HG02884 (cell line): ENCODE measurements around the gene ANAPC13.

Experiments
- ATAC-seq: cut with Tn5 transposase; IDR thresholded peaks from one replicate; pipeline ENCODE4 v1.9.1; 2021; ENCODE audit warnings: mild to moderate bottlenecking, moderate library complexity; ENCODE audit not compliant: unreplicated experiment

Gene ANAPC13

DNA sequence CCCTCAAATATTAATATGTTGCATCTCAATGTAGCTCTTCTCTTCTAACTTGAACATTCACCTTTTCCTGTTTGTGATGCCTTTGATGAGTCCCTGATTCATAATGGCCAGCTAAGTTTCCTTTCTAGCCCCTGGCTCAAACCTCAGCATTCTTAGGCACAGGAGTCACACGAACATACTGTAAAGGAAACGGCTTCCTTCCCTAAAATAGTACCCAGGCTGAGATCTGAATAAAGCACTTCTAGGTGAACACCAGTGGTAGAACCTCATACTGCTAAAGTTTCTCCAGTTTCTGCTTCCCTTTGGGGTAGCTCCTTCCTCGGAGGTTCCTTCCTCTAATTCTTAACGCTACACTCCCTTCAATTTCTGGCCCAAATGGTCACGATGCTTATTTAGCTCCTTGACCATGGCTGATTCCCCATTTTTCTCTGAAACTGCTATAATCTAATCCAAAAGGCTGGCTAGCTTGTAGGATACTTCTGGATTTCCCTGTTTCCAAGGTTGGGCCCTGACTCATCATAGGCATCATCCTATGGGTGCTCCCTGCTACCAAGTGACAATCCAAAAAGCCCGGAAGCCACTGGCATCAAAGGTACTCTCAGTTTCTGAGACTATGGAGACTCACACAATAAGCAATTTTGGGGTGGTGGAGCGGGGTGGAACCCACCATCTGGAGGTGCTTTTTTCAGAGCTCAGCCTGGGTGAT is 2.4 kb downstream of the ANAPC13 start:
- no peak for ATAC-seq

- no peak for ATAC-seq
Observed at GRCh38 chr3:134482622-134483021, 3.2 kb downstream of the ANAPC13 start.

- no peak for ATAC-seq
Observed at GRCh38 chr3:134481166-134481565, 4.6 kb downstream of the ANAPC13 start.

GRCh38 chr3:134480546-134480945 is 5.2 kb downstream of the ANAPC13 start:
- no peak for ATAC-seq

DNA sequence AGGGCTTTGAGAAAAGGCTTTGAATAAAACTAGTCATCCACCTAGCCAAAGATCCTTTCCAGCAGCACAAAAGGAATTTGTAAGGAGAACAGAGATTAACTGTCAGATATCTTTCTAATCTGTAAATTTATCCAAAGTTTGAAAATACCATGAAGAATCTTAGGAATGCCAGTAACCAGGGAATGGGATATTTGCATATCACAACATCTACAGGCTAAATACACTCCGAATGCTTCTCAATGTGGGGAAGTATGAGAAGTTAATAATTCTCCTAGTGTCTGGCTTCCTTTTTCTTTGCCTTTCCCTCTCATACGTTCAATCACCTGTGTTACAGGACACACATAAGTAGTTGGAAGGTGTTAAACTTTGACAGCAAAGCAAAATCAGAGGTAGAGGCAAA is 7.8 kb downstream of the ANAPC13 start:
- no peak for ATAC-seq

- no peak for ATAC-seq
Observed at GRCh38 chr3:134477002-134477401, 8.8 kb downstream of the ANAPC13 start.

GRCh38 chr3:134476306-134476705 is 9.5 kb downstream of the ANAPC13 start:
- no peak for ATAC-seq

DNA sequence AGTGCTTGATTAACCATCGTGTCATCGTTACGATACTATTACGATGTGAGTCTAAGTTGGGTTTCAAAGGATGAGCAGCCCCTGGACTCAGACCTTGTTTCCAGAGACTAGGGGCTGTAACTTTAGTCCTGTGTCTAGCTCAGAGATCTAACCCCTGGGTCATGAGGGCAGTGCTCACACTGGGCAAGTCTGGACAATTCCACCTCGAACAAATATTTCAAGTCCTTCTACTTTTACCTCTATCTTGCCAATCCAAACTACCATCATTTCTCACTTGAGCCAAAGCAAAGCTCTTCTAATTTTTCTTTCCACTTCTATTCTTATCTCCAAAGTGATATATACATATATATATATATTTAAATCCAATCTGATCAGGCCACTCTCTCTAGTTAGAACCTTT is 10.8 kb downstream of the ANAPC13 start:
- no peak for ATAC-seq

DNA sequence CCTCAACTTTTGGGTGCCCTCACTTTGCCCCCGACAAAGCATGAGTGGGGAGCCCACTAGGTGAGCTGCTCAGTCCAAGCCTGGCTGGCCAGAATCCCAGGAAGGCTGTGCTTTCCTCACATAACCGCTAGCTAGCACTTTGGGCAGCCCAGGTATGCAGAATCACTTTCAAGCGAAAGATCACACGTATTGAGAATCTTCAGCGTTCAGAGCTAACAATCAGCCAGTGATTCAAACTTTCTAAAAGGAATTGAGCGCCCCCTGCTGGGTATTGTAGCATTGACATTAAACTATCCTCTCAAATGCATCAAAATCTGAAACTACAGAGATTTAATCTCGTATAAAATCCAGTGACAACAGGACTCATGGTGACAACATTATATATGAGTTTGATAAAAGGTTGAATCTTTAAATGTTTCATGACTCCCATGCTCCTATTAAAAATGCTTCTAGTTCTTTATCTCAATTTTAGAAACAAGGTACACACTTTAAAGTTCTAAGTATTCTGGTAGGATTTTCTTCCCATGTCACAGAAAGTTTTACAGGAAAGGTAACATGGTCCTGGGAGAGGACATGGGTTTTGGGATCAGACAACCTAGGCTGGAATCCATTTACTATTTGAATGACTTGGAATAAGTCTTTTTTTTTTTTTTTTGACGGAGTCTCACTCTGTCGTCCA is 11.8 kb downstream of the ANAPC13 start:
- no peak for ATAC-seq

- ATAC-seq, result no peak
Observed at GRCh38 chr3:134472831-134473230, 13.0 kb downstream of the ANAPC13 start.

- ATAC-seq, result no peak
Observed at GRCh38 chr3:134471521-134472193, 14.1 kb downstream of the ANAPC13 start.

GRCh38 chr3:134468519-134468918 is 17.3 kb downstream of the ANAPC13 start:
- no peak for ATAC-seq

- ATAC-seq, result no peak
Observed at GRCh38 chr3:134466331-134466730, 19.5 kb downstream of the ANAPC13 start.

GRCh38 chr3:134464689-134465365 is 21.0 kb downstream of the ANAPC13 start:
- no peak for ATAC-seq

DNA sequence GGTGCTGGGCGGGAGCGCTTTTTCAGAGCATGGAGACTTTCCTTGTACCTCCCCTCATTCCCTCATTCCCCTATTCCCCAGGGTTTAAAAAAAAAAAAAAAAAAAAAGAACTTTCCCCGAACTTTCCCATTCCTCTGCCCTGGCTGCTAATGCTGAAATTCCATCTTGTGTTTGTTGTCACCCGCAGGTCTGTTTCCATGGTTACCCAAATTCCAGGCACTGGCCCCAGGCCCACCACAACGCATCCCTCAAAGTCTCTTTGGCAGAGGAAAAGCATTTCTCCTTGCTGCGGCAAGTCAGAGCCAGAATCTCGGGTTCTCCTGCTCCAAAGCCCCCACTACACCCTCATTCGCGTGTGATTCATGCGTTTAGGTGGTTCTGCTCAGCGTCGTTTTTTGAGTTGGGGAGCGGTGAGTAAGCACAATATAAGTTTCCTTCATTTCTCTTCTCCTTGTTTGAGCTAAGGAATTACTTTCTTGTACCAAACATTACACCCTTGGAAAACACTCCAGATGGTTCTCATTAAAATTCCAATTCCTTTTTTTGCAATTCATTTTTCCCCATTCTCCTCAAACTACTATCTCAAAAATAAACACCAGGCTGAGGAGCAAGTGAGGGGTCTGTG is 21.6 kb downstream of the ANAPC13 start:
- ATAC-seq, result no peak

GRCh38 chr3:134463676-134464063 is 22.1 kb downstream of the ANAPC13 start:
- ATAC-seq, result no peak

DNA sequence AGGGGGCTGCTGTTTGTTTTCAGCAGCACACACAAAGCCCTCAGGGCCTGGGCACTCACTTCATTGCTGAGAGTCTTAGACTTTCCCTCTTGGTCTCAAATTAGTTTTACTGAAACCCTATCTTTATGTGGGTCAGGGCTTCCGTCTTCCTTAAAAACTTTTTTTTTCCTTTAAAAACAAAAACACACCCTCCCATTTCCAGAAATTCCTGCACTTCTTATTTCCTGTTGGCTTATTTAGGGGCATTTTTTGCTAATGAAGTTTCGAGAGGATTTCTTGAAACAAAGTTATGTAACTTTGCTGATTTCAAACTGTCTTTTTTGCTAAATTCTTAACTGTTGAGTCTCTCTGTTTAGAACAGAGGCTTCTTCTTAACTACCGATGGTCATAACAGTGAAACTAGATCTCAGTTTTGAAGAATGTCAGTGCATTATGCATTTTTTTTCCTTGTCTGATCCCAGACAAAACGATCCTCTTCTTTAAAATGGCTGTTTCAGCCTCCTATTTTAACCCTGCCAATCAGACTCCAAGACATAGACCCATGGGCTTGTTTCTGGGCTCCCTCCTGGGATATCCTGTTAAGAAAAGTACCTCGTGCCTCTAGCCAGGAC is 23.3 kb downstream of the ANAPC13 start:
- no peak for ATAC-seq

- ATAC-seq, result no peak
Observed at GRCh38 chr3:134460965-134461364, 24.8 kb downstream of the ANAPC13 start.

GRCh38 chr3:134459562-134459961 is 26.2 kb downstream of the ANAPC13 start:
- no peak for ATAC-seq

DNA sequence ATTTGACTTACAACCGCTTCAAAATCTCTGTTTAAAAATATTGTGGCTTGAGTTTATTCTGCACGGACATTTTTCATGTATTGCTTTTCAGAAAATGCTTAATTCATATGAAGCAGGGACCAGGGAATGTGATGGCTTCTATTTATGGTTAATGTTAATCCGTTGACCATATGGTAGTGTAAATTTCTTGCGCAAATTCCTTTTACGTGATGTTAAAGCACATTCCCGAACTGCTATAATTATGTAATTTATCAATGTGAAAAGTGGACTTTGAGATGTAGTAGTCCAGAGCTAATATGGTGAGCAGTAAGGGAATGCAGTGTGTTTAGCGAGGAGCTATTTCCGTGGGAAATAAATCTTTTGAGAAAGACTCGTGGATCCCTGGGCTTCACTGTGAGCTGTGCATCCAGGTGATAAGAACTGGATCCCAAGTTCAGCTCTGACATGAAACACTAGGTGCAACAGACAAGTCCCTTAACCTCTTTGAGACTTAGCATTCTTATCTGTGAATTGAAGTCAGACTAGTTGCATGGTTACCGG is 27.3 kb downstream of the ANAPC13 start:
- no peak for ATAC-seq
